Fibroblast of skin of abdomen (primary cell): ENCODE measurements around the gene C11orf24.

Source experiments
- DNase-seq: peaks from one replicate; pipeline ENCODE4 v3.0.0-alpha.2; 2013

C11orf24 gene

GRCh38 chr11:68270196-68271022 lies 1.4 kb downstream of the C11orf24 start:
- DNase-seq, result no peak

- peak; percentile 59 for DNase-seq
Measured at GRCh38 chr11:68269414-68270081, 2.2 kb downstream of the C11orf24 start.

DNA sequence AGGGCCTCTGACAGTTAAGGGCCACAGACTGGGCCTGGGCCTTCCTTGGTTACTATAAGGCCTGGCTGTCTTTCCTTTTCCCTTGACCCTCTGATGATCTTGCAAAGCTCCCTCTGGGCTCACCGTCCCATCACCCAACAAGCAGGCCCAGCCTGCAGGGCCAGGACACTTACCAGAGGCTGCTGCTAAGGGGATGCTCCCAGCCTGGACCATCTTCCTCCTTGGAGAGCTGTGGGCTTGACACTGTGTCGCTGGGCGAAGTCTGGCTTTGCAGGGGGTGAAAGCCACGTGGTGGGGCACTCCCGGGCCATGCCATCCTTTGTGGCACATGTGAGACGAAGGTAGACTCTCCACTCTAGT lies 3.9 kb downstream of the C11orf24 start:
- DNase-seq, result no peak

- no peak for DNase-seq
Measured at GRCh38 chr11:68266936-68267880, 4.6 kb downstream of the C11orf24 start.

DNA sequence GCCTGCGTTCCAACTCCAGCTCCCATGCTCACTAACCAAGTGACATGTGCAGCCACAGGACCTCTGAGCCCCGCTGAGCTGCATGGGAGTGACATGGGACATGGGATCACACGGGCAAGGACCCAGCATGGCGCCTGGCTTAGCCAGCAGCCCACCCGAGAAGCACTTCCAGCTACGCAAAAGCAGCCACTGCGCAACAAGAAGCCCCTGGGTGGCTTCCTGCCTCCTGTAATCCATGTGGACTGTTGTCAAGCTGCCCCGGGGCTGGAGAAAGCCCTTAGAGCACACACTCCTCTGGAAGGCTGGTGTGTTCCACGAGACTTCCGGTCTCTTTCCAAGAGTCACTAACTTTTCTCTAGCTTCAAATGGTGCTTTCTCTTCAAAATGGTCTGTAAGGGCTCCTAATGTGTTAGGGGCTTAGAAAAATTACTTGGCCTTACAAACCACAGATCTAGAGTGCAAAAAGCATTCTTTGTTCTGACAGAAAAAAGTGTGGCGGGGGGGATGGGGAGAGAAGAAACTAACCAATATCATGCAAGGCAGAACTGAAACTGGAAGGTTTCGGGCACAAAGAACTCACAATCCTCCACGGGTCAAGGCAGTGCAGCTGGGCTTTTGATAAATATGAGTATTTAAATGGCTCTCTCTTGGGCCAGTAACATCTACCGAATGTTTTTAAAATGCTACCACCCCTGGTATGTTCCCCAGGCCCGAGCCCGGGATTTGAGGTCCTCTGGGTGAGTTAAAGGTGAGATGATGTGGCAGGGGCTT lies 5.5 kb downstream of the C11orf24 start:
- DNase-seq, result no peak

DNA sequence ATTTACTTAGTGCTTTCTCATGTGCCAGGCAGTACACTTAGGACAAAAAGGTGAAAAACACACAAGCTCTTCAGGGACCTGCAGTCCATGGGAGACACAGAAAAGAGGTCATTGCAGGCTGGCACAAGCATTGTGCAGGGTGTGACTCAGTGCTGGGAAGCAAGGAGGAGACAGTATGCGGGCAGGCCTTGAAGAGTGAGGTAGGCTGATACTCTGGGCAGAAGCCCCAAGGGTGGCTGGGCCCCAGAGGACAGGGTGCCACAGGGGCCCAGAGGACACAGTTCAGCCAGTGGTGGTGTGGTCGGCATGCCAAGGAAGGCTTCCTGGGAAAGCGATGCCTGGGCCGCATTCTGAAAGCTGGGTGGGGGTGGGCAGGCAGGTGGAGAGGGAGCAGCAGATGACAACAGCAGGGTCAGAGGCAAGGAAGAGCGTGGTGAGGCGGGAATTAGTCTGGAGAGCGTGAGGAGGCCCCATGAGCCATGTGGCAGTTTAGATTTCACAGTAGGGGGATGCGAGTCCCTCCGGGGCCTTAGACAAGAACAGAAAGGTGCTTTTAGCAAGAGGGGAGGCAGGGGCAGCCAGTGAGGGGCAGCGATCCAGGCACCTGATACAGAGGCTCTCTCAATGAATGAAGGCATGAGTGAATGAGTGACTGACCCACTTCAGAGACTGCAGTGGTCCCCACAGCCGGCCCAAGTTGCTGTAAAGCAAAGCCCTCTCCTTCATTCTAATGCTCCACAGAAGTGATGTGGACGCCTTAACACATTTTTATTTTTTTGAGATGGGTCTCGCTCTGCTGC lies 6.8 kb downstream of the C11orf24 start:
- no peak for DNase-seq

GRCh38 chr11:68264244-68264643 lies 7.5 kb downstream of the C11orf24 start:
- DNase-seq, result no peak

DNA sequence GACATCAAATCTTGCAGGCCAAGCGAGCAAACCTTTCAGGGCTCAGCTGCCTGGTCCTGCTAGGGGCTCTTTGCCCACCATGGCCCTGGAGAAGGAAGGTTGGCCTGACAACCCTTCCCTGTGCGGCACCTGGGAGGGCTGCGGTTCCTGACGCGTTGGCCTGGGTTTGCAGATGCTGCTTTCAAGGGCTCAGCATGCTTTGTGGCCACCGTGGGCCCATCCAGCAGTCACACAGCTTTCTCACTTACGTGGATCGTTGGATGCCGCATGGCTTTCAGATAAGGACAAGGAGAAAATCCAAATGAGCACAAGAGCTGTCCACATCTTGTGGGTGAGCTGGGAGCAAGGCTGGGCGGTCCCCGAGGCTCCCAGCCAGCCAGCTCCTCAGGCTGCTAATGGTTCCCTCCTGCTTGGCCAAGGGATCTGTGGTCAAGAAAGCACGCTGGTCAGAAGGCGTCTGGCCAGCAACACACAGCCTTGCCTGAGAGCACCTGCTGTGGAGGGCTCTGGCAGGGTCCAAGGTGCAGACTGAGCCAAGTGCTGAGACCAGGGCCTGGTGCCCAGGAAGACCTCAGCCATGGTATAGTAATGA lies 8.2 kb downstream of the C11orf24 start:
- no peak for DNase-seq

DNA sequence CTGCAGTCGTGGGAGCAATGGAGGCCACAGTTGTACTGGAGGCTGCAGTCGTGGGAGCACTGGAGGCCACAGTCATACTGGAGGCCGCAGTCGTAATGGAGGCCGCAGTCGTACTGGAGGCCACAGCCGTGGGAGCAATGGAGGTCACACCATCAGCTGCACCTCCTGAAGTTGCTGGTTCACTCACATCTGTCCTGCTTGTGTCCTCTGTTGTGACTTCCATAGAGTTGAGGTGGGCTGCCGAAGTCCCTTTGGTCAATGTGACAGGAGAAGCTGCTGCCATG lies 9.3 kb downstream of the C11orf24 start:
- no peak for DNase-seq

DNA sequence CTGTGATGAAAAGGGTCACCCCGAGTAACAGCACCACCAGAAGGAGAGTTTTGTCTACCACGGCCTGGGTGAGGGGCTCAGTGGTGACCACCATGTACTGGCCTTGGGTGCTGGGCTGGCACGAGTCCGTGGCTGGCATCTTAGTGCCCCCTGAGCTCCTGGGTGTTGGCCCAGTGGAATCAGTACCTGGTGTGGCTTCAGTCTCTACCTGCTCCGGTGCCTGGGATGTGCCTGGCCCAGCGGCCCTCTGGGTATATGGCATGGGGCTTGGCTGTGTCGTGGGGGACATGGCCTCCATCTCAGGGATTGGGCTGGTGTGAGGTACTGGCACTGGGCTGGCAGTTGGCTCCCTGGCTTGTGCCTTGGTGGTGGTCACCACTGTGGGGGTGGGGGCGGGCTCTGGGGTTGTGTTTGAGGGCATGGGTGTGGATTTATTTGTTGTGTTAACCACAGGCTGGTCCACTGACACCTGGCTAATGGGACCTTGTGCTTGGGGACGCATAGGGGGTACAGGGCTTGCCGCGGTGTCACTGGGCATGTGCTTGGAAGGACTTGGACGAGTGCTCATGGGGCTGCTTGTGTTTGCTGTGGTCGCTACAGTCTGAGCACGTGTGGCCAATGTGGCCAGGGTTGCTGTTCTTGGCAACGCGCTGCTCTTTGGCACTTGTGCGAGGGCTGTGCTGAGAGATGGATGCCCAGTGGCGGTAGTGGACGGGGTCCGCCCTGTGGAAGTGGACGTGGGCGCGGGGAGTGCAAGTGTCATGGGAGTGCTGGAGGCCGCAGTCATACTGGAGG lies 9.8 kb downstream of the C11orf24 start:
- DNase-seq, result no peak

DNA sequence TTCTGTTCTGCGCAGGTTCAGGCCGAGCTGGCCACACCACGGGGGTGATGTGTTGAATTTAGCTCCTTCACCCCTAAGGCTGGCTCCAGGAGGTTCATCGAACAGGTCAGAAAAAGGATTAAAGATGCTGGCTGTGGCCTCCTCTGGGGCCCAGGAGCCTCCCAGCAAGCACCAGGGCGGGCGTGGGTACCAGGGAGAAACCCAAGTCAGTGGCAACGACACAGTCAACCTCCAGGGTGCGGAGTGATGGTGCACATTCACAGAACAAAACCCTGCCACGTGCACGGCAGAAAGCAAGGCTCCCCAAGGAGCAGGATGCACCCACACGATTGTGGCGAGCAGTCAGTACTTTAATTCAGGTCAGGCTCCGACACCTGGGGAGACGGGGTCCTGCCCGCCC lies 10.8 kb downstream of the C11orf24 start:
- DNase-seq, result no peak

GRCh38 chr11:68260484-68260883 lies 11.3 kb downstream of the C11orf24 start:
- no peak for DNase-seq

GRCh38 chr11:68259122-68259959 lies 12.4 kb downstream of the C11orf24 start:
- DNase-seq, result no peak

DNA sequence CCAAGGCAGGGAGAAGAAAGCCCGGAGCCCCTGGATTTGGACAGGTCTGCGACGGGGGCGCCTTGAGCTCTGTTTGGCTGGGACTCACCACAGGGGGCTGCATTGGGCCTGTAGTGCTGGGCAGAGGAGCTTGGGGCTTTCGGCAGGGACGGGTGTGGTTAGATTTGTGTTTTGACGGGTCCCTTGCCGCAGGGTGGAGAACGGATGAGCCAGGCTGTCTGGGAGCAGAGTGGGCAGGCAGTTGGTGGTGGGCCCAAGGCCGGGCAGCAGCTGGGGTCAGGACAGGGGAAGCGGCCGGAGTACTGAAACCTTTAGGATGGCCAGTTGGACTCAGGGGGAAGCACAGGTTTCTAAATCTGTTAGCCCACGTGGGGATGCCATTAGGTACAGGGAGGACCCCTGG lies 13.4 kb downstream of the C11orf24 start:
- DNase-seq, result no peak

- DNase-seq, result peak; percentile 89
Measured at GRCh38 chr11:68257477-68258362, 14.1 kb downstream of the C11orf24 start.

- peak; percentile 73 for DNase-seq
Measured at GRCh38 chr11:68256331-68256741, 15.4 kb downstream of the C11orf24 start.

DNA sequence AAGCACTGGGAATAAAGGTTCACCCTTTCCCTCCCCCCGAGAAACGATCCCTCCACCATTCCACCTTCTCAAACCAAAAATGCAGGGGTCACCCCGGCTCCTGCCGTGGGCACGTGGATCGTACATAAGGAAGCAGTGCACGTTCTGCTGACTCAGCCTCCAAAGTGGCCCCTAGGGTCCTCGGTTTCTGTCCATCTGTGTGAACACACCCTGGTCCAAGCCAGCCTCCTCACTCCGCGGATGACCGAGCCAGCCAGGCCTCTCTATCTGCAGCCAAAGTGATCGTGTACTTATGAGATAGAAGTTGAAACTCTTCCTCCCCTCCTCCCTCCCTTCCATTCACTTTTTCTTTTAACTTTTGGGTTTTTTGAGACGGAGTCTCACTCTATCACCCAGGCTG lies 16.2 kb downstream of the C11orf24 start:
- peak; percentile 27 for DNase-seq

- no peak for DNase-seq
Measured at GRCh38 chr11:68254421-68254820, 17.4 kb downstream of the C11orf24 start.
